NCI-H1694 (cell line): ENCODE data around the gene PXK.
"Not testable (repeated sequence)": the region's sequence is repeated elsewhere in the genome, so short reads cannot be mapped to it uniquely, and the experiment has no call there.

Source experiments
- DNase-seq: peaks from one replicate; lab custom pipeline; 2025; lab: John Stamatoyannopoulos, UW

PXK gene

GRCh38 chr3:58332575-58333188, at the start of gene PXK:
Gene PXK (plus strand): TSS chr3:58332892. CDS start chr3:58332989, 97 bp downstream.
- no peak for DNase-seq

GRCh38 chr3:58285334-58285733, 47.4 kb upstream of the PXK start:
- no peak for DNase-seq

GRCh38 chr3:58287354-58287753, 45.3 kb upstream of the PXK start:
- DNase-seq, result no peak

- no peak for DNase-seq
Measured at GRCh38 chr3:58288011-58288728, 44.5 kb upstream of the PXK start.

- DNase-seq, result not testable (repeated sequence)
Measured at GRCh38 chr3:58288964-58289613, 43.6 kb upstream of the PXK start.

GRCh38 chr3:58290446-58290845, 42.2 kb upstream of the PXK start:
- DNase-seq, result not testable (repeated sequence)

- DNase-seq, result no peak
Measured at GRCh38 chr3:58291671-58292338, 40.9 kb upstream of the PXK start.

- DNase-seq, result no peak
Measured at GRCh38 chr3:58292866-58293265, 39.8 kb upstream of the PXK start.

GRCh38 chr3:58293516-58293915, 39.2 kb upstream of the PXK start:
- DNase-seq, result no peak

GRCh38 chr3:58296269-58296668, 36.4 kb upstream of the PXK start:
- DNase-seq, result no peak

GRCh38 chr3:58296843-58297242, 35.8 kb upstream of the PXK start:
- DNase-seq, result no peak

- DNase-seq, result no peak
Measured at GRCh38 chr3:58298190-58298589, 34.5 kb upstream of the PXK start.

- no peak for DNase-seq
Measured at GRCh38 chr3:58299075-58299474, 33.6 kb upstream of the PXK start.

GRCh38 chr3:58299839-58300516, 32.7 kb upstream of the PXK start:
- no peak for DNase-seq

GRCh38 chr3:58305882-58306711, 26.6 kb upstream of the PXK start, which contains the start of the genes HTD2 and RPP14:
Gene HTD2 (plus strand): TSS chr3:58306520. CDS start chr3:58317614, 11,094 bp downstream.
Gene RPP14 (plus strand): TSS chr3:58306245. CDS start chr3:58310330, 4,085 bp downstream.
- DNase-seq, result peak; percentile 62

- no peak for DNase-seq
Measured at GRCh38 chr3:58307639-58308215, 25.0 kb upstream of the PXK start.

GRCh38 chr3:58308728-58309127, 24.0 kb upstream of the PXK start:
- DNase-seq, result no peak

GRCh38 chr3:58317811-58318210, 14.9 kb upstream of the PXK start:
- no peak for DNase-seq

GRCh38 chr3:58321791-58322190, 10.9 kb upstream of the PXK start:
- no peak for DNase-seq

GRCh38 chr3:58322793-58323192, 9.9 kb upstream of the PXK start:
- DNase-seq, result no peak
